Measurements from ENCODE around the gene PTCH2.

Gene PTCH2

DNA sequence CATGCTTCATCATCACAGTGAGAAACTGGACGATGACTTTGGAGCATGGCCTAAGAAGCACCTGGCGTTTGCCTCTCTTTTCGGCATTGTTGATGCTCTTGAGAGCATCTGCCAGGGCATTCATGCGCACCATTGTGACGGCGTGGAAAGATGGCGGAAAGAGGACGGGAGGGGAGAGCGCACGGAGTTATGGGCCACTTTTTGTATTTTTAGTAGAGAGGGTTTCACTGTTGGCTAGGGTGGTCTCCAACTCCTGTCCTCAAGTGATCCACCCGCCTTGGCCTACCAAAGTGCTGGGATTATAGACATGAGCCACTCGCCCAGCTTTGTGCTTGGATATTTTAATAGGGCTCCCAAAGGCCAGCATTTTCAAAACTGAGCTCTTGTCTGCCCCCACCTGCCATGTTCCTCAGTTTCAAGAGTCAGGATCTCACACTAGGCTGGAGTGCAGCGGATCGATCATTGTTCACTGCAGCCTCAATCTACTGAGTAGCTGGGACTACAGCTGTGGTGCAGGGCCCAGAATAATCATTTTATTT, 62.4 kb downstream of the PTCH2 start:
- H3K36me3 ChIP-seq (replicated peaks), result peaks cover 62% of the 10 kb centered on the region
- no peak overlapping the region for H3K4me3 ChIP-seq
- in situ Hi-C loops (cut with MboI; ENCODE audit: low sequenced_read_pairs), result no loop called here
- no peaks in the 10 kb centered on the region for H3K27me3 ChIP-seq (ENCODE audit: low read depth)
- H3K4me1 ChIP-seq, result peaks cover 14% of the 10 kb centered on the region
- DNase-seq (ENCODE audit: low spot score in 2 of 2), result peak in 1 of 2 experiments; percentile 55
- H3K9me3 ChIP-seq, result no peaks in the 10 kb centered on the region

DNA sequence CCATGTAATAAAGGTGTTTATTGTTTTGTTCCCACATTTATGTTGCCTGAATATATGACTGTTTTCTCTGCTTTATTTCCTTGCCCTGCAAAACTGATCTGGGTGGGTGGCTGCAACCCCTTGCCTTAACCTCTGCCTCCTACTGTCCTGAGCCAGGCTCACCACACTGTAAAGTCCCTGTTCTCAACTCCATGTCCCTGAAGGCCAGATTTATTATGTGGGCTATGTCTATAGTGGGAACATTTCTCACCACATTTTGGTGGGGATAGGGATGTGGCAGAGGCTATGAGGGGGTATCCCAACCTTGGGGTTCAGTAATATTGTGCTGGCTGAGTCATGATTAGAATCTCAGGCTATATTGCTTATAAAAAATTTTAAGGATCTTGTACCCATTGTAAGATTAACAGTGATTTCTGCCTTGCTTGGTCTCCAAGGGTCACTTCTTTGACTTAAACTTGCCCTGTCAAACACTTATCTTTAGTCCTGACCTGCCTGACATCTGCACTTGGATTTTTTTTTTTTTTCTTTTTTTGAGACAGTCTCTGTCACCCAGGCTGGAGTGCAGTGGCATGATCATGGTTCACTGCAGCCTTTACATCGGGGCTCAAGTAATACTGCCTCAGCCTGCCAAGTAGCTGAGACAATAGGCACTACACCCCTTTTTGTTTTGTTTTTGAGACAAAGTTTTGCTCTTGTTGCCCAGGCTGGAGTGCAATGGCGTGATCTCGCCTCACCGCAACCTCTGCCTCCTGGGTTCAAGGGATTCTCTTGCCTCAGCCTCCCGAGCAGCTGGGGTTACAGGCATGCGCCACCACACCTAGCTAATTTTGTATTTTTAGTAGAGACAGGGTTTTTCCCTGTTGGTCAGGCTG, 64.1 kb downstream of the PTCH2 start:
- Histone ChIP-seq H3K4me3 (no peak overlapping the region), H3K9me3 (no peaks in the 10 kb centered on the region), H3K27me3 (ENCODE audit: low read depth) (no peaks in the 10 kb centered on the region), H3K4me1 (peaks cover 16% of the 10 kb centered on the region), H3K36me3 (replicated peaks) (peaks cover 63% of the 10 kb centered on the region)
- no peak for DNase-seq (ENCODE audit: low spot score in 2 of 2)
- in situ Hi-C loops (cut with MboI; ENCODE audit: low sequenced_read_pairs), result no loop called here

DNA sequence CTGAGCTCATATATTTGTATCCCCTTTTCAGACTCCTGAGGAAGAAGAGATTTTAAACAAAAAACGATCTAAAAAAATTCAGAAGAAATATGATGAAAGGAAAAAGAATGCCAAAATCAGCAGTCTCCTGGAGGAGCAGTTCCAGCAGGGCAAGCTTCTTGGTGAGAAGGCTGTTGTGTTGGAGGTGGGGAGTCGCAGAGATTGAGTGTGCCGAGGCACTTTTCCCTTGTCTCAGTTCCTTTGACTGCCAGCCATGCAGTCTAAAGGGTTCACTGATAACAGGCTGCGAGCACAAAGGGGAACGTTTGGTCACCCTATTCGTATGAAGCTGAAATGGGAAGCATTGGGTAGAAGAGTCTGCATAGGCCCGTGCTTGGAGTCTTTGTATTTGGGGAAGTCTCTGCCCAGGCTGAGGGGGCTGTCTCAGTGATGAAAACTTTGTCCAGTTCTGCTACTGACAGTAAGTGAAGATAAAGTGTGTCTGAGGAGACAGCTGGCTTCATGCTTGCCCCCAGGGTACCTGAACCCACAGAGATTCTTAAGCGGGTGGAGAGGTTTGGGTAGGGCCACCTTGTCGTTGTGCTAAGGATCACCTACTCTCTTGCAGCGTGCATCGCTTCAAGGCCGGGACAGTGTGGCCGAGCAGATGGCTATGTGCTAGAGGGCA, 65.0 kb downstream of the PTCH2 start:
- Histone ChIP-seq H3K36me3 (replicated peaks) (peaks cover 63% of the 10 kb centered on the region), H3K27me3 (ENCODE audit: low read depth) (no peaks in the 10 kb centered on the region), H3K4me3 (peak overlapping the region; percentile 74), H3K9me3 (no peaks in the 10 kb centered on the region), H3K4me1 (peaks cover 16% of the 10 kb centered on the region)
- DNase-seq (ENCODE audit: low spot score in 2 of 2), result no peak
- in situ Hi-C loops (cut with MboI; ENCODE audit: low sequenced_read_pairs), result no loop called here

DNA sequence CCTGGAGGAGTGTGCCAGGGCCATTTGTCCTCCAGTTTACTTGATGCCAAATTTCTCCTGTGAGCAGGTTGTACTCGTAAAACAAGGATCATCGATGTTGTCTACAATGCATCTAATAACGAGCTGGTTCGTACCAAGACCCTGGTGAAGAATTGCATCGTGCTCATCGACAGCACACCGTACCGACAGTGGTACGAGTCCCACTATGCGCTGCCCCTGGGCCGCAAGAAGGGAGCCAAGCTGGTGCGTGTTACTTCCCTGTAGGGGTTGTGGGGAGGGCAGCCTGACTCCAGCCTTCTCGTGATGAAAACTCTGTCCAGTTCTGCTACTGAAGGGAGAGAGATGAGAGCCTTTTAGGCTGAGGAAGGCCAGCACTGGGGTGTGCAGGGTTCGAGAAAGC, 65.5 kb downstream of the PTCH2 start:
- no peak for DNase-seq (ENCODE audit: low spot score in 2 of 2)
- peaks cover 63% of the 10 kb centered on the region for H3K36me3 ChIP-seq (replicated peaks)
- H3K4me1 ChIP-seq, result peaks cover 16% of the 10 kb centered on the region
- peak overlapping the region; percentile 74 for H3K4me3 ChIP-seq
- in situ Hi-C loops (cut with MboI; ENCODE audit: low sequenced_read_pairs), result no loop called here
- no peaks in the 10 kb centered on the region for H3K9me3 ChIP-seq
- H3K27me3 ChIP-seq (ENCODE audit: low read depth), result no peaks in the 10 kb centered on the region

DNA sequence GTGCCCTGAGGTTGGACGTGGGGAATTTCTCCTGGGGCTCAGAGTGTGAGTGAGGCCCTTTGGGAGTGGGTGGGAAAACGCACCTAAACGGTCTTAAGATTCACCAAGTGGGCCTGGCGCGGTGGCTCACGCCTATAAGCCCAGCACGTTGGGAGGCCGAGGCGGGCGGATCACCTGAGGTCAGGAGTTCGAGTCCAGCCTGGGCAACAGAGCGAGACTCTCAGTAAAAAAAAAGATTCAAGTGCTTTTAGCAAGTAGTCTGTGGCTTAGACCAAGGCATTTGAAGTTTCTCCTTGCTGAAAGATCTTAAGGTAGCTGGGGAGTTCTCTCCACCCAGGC, 66.4 kb downstream of the PTCH2 start:
- Histone ChIP-seq H3K9me3 (no peaks in the 10 kb centered on the region), H3K36me3 (replicated peaks) (peaks cover 61% of the 10 kb centered on the region), H3K27me3 (ENCODE audit: low read depth) (no peaks in the 10 kb centered on the region), H3K4me3 (peak overlapping the region; percentile 74), H3K4me1 (peaks cover 16% of the 10 kb centered on the region)
- peak in 1 of 2 experiments; percentile 33 for DNase-seq (ENCODE audit: low spot score in 2 of 2)
- in situ Hi-C loops (cut with MboI; ENCODE audit: low sequenced_read_pairs), result no loop called here

DNA sequence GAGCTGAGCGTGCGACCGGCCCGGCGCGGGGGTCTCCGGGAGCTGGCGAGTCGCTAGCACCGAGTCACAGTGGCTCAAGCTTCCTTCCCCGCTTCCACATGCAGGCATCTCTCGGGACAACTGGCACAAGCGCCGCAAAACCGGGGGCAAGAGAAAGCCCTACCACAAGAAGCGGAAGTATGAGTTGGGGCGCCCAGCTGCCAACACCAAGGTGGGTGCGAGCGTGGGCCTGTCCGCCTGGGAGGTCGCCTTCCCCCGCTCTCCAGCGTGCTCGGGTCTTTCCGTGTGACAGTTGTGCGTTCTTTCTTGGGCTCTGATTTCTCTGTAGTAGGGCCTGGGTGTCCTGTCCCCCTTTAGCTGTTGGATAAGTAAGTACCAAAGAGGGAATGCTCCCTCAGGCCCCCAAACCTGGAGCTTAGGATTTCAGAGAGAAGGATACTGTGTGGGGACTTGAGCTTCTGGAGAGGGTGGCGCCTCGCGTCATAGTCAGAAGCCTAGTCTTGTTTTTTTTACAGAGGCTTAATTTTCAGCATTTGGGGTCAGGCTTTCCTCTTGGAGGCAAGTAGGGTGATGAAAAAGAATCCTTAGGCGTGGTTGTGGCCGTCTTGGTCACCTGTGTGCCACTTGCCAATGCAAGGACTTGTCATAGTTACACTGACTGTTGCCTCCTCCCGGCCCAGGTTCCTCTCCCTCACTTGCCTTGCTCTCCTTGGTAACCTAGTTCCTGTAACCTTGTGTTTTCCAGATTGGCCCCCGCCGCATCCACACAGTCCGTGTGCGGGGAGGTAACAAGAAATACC, 66.9 kb downstream of the PTCH2 start:
- Histone ChIP-seq H3K36me3 (replicated peaks) (peaks cover 56% of the 10 kb centered on the region), H3K4me3 (peak overlapping the region; percentile 74), H3K27me3 (ENCODE audit: low read depth) (no peaks in the 10 kb centered on the region), H3K4me1 (peaks cover 16% of the 10 kb centered on the region), H3K9me3 (no peaks in the 10 kb centered on the region)
- DNase-seq (ENCODE audit: low spot score in 2 of 2), result peak in 1 of 2 experiments; percentile 41
- in situ Hi-C loops (cut with MboI; ENCODE audit: low sequenced_read_pairs), result no loop called here

DNA sequence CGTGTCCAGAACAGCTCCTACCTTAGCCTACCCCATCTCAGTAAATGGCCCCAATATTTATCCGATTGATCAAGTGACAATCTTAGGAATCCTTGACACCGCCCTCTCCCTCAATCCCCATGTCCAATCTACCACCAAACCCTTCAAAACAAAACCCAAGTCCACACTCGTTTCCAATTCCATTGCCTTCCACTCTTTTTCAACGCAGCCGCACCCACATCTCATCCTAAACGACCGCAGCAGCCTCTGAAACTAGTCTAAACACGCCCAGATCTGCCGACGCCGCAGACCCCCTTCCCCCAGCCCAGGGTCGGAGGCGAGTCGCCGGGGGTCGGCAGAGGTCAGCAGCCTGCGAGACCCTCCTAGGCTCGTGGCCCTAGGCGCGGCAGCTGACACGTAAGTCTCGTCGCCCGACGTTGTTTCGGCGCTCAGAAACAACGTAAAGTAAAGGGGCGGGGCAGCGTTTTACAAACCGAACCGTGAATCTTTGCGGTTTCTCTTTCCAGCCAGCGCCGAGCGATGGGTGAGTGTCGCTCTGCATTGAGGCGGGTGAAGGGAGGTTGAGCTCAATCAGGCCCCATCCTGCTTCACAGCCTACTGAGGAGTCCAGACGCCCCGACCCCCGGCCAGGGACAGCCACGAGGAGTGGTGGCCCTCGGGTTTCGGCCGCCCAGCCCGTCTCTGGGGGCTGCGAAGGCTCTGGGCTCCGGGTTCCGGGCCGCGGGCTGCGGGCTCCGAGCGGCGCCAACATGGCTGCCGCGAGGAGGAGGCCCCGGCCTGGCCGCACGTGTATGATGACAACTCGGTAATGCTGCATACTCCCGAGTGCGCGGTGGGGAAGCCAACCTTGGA, 67.7 kb downstream of the PTCH2 start, which contains the start of gene RPS8:
RPS8 (plus strand) TSS at position 463 of the 852 bp plus-strand sequence; CDS start at position 520, 57 bp downstream.
- Histone ChIP-seq H3K4me3 (peak within 1 kb of the TSS; percentile 74), H3K9me3 (no peaks in the 10 kb centered on the region), H3K36me3 (replicated peaks) (peaks cover 48% of the 10 kb centered on the region), H3K27me3 (ENCODE audit: low read depth) (no peaks in the 10 kb centered on the region), H3K4me1 (peaks cover 16% of the 10 kb centered on the region)
- peak; percentile 86 to 93 for DNase-seq (ENCODE audit: low spot score in 2 of 2)
- in situ Hi-C loops (cut with MboI; ENCODE audit: low sequenced_read_pairs), result no loop called here

Data from HAP-1 (cell line).